ENCODE results near the gene SREK1IP1.

Gene SREK1IP1

DNA sequence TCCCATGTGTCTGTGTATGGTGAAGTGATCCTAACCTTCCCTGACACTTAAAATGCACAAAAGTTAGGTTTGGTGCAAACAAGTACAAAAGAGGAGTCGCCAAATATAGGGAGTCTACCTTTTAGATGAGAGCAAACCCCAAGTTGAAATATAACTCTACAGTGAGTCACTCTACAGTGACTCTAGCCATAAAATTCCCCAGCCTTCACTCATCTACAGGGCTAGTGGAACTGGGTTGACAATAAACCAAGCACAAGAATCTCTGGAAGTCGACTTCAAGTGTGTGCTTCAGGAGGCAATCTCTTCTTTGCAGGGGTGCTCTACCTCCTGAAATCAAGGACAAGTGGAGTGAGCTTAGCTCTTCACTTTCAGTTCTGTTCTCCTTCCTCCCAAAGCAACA, 74.9 kb downstream of the SREK1IP1 start:
- peak; percentile 44 for DNase-seq (ENCODE audit: low spot score)
- ChIA-PET POLR2A (ENCODE audit: low non-redundant PET) (no interaction called here), CTCF (no interaction called here)
- no peak overlapping the region for H3K27ac ChIP-seq
- TF ChIP-seq, protein P1, sequence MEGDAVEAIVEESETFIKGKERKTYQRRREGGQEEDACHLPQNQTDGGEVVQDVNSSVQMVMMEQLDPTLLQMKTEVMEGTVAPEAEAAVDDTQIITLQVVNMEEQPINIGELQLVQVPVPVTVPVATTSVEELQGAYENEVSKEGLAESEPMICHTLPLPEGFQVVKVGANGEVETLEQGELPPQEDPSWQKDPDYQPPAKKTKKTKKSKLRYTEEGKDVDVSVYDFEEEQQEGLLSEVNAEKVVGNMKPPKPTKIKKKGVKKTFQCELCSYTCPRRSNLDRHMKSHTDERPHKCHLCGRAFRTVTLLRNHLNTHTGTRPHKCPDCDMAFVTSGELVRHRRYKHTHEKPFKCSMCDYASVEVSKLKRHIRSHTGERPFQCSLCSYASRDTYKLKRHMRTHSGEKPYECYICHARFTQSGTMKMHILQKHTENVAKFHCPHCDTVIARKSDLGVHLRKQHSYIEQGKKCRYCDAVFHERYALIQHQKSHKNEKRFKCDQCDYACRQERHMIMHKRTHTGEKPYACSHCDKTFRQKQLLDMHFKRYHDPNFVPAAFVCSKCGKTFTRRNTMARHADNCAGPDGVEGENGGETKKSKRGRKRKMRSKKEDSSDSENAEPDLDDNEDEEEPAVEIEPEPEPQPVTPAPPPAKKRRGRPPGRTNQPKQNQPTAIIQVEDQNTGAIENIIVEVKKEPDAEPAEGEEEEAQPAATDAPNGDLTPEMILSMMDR (conservative IDR thresholded peaks at IDR 0.05; ENCODE audit: low read depth), result no peak

DNA sequence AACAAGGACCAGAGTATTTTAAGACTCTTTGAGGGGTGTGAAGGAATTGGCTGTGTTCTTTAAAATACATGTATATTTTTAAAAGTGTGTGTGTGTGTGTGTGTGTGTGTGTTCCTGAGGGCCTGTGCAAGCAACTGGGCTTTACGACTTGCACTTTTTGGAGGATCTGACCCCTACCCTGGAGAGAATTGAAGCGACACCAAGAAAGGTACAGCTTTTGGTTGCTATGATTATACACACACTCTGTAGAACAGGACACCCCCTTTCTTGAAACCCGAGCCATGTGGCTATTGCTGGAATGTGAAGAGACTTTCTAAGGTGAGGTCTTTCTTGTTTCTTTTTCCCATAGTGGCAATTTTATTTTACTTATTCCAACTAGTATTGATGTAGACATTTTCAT, 77.2 kb downstream of the SREK1IP1 start:
- DNase-seq (ENCODE audit: low spot score), result no peak
- no peak overlapping the region for H3K27ac ChIP-seq
- ChIA-PET CTCF (no interaction called here), POLR2A (ENCODE audit: low non-redundant PET) (no interaction called here)
- TF ChIP-seq, protein P1 (conservative IDR thresholded peaks at IDR 0.05; ENCODE audit: low read depth), result no peak

DNA sequence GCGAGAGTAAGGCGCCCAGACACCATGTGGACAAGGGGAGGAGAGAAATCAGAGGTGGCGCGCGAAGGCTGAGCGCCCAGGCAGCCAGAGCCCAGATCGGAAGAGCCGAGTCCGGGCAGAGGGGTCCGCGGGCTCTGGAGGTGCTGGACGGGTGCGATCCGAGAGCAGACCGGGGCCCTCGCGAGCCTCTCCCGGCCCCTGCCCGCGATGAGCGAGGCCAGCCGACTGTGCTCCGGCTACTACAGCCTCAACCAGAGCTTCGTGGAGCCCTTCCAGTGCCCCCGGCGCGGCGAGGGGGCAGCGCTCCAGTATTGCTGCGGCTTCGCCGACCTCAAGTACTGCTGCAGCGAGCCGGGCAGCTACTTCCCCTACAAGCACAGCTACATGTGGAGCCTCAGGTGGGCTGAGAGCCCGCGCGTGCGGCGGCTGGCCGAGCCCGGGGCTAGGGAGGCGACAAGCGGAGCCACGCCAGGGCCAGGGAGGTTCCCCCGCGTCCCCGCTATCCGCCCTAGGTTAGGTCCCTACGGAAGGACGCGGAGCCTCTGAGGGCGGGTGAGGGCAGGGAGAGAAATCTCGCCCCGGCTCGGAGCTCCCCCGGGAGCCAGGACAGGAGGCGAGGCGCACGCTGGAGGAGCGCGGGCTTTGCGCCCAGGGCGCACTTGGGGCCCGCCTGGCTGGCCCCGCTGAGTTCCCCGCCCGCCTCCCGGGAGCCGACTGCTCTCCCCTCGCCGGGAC, 77.9 kb downstream of the SREK1IP1 start, which contains the start of gene SHISAL2B:
TSS of gene SHISAL2B (plus strand) at position 87 of the 735 bp plus-strand sequence. CDS start at position 208, 121 bp downstream.
- ChIA-PET CTCF (interaction anchor here (0.6 to 0.7 kb wide), 3 partner anchors 14 to 1518 kb away, joined by 3 to 4 read pairs (median 3); no protein-coding TSS in a partner anchor), POLR2A (ENCODE audit: low non-redundant PET) (no interaction called here)
- TF ChIP-seq, protein P1 (conservative IDR thresholded peaks at IDR 0.05; ENCODE audit: low read depth), result no peak
- DNase-seq (ENCODE audit: low spot score), result peak; percentile 45
- H3K27ac ChIP-seq, result no peak within 1 kb of the TSS

DNA sequence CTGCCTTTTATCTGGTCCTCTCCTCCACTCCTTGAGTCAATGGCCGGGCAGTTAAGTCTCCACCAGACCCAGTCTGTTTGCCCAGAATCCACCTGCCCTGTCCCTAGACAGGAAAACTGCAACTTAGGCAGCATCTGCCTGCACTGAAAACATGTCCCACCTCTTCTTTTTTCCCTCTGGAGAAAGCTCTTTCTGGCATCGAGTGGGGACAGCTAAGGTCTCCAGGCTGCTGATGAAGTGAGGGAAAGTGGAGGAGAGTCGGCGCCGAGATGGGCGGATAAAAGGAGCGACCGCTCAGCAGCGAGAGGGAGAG, 78.4 kb downstream of the SREK1IP1 start:
- POLR2A ChIA-PET (ENCODE audit: low non-redundant PET), result no interaction called here
- TF ChIP-seq, protein P1 (conservative IDR thresholded peaks at IDR 0.05; ENCODE audit: low read depth), result no peak
- DNase-seq (ENCODE audit: low spot score), result no peak
- CTCF ChIA-PET, result interaction anchor here (0.6 to 0.7 kb wide), 2 partner anchors 14 to 1518 kb away, joined by 3 read pairs; no protein-coding TSS in a partner anchor
- no peak overlapping the region for H3K27ac ChIP-seq

DNA sequence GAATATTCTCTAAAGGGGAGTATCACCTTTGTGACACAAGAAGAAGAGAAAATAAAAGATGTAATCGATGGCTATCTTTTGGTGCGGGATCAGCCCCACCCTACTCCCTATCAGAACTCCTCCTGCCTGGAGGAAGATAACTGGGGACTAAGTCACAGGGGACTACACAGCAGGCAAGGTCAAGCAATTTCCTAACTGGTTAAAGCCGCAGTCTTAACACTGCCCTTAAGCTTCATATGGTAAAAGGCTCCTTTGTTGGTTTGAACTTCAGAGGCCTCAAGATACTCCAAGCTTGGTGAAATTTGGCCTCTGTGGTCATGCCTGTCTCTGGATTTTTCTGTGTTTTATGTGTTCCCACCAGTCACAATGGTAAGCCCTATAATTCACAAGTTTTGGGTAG, 79.5 kb downstream of the SREK1IP1 start:
- POLR2A ChIA-PET (ENCODE audit: low non-redundant PET), result no interaction called here
- H3K27ac ChIP-seq, result no peak overlapping the region
- DNase-seq (ENCODE audit: low spot score), result no peak
- CTCF ChIA-PET, result interaction anchor here (0.9 kb wide), 1 partner anchor 15 kb away, joined by 3 read pairs; no protein-coding TSS in a partner anchor
- TF ChIP-seq, protein P1 (conservative IDR thresholded peaks at IDR 0.05; ENCODE audit: low read depth), result no peak

DNA sequence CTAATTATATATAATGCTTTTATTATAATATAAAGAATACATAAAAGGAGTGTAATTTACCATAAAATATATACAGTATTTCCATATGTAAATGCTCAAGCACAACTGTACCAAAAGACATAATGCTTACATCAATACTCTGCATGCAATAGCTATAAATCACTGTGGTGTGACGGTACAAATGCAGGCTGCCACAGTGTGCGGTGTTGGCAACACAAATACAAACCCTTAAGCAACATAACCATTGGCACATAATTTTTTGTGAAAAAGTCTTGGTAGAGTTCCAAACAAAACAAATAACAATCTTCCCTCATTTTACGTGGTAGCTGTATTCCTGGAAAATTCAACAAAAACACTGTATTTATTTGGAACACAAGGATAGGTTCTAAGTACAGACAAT, 80.1 kb downstream of the SREK1IP1 start:
- no peak for DNase-seq (ENCODE audit: low spot score)
- CTCF ChIA-PET, result interaction anchor here (0.9 kb wide), 1 partner anchor 16 kb away, joined by 3 read pairs; no protein-coding TSS in a partner anchor
- POLR2A ChIA-PET (ENCODE audit: low non-redundant PET), result no interaction called here
- H3K27ac ChIP-seq, result no peak overlapping the region
- TF ChIP-seq, protein P1 (conservative IDR thresholded peaks at IDR 0.05; ENCODE audit: low read depth), result no peak

Measured in RWPE1 (cell line).